ENCODE data around the gene PCOLCE2.
A peak's percentile ranks its signal among the peaks of the same experiment; 100 is the strongest.

The PCOLCE2 gene, protein sequence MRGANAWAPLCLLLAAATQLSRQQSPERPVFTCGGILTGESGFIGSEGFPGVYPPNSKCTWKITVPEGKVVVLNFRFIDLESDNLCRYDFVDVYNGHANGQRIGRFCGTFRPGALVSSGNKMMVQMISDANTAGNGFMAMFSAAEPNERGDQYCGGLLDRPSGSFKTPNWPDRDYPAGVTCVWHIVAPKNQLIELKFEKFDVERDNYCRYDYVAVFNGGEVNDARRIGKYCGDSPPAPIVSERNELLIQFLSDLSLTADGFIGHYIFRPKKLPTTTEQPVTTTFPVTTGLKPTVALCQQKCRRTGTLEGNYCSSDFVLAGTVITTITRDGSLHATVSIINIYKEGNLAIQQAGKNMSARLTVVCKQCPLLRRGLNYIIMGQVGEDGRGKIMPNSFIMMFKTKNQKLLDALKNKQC

DNA sequence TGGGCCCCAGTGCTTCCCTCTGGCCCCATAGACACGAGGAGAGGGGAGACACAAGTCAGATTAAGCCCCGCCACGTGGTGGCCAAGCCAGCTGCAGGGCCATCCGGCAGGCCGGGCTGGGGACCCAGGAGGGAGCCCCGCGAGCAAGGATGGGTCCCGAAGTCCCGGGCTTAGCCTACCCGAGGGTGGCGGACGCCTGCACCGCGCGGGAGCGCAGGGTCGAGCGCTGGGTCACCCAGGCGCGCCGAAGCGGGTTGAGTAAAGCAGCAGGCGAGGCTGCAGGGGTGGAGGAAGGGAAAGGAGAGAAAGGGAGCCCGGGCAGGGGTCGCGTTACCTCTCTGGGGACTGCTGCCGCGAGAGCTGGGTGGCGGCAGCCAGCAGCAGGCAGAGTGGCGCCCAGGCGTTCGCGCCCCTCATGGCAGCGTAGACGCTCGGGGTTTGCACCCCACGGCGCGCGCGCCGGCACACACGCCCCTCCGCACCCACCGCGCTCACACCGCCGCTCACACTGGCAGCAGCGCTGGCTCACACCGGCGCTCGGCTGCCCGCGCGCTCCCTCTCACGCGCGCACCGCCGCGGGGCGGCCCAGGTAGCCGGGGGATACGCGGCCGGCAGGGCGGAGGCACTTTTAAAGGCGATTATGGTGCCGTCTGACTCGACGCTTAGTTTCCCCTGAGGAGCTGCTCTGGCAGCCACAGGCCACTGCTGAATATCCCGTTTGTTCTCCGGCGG lies at the start of gene PCOLCE2:
PCOLCE2 (minus strand) TSS at position 603 of the 731 bp plus-strand sequence; CDS start at position 416, 187 bp downstream.
- no peak for DNase-seq

DNA sequence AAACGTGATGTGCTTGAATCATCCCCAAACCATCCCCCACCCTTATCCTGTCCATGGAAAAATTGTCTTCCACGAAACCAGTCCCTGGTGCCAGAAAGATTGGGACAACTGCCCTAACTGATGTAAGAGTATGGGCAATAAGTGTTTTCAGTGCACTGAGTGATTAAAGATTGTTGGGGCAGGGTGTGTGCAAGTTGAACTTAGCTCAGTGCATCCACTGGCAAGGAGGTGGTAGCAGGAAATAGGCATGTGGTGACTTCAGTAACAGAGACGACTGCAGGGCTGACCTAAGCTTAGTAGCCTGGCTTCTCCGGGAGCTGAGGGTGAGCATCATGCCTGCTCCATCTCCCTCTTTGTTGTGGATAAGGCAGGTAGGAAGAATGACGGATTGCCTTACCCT lies 47.1 kb upstream of the PCOLCE2 start:
- DNase-seq = no peak

DNA sequence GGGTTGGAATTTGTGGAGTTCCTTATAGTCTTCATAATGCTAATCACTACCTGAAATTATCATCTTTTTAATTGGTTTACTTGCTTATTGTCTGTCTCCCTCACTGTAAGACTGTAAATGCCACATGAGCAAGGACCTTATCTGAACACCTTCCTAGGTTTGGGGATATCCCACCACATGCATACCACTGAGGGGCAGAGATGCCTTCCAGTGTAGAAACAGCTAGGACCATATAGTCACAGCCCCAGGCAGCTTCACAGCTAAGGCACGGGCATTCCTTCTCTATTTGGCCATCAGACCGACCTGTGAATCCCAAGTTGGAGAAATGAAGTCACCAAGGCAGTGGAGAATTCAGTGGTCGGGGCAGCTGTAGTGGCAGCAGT lies 46.0 kb upstream of the PCOLCE2 start:
- no peak for DNase-seq

DNA sequence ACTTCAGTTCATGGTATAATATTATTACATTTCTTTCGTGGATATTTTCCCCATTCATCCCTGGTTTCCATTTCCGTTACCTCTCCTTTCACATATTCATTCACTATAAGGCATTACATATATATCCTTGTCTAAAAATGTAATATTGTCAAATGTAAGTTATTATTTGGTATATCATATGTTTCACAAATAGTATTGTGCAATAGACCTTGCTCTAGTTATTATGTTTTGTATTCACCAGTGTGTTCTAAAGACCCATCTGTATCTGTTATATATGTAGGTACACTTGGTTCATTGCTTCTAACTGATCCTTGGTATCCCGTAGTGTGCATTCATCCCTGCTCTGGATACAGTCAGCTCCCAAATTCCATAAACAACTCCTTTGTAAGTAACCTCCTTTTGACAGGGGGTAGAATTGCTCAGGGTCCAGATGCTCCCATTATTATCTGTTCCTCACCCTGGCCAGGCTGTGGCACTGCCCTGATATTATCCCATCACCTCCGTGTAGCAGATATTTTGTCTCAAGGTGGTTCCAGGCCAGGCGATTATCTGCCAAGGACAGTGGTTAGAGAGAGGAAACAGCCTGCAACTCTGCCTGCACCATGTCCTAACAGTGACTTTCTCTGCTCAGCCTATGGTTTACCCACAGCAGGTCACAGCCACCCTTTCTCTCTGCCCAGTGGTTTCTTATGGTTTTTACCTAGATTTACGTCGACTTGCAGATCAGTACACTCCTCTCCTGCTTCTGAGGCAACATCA lies 45.4 kb upstream of the PCOLCE2 start:
- no peak for DNase-seq

DNA sequence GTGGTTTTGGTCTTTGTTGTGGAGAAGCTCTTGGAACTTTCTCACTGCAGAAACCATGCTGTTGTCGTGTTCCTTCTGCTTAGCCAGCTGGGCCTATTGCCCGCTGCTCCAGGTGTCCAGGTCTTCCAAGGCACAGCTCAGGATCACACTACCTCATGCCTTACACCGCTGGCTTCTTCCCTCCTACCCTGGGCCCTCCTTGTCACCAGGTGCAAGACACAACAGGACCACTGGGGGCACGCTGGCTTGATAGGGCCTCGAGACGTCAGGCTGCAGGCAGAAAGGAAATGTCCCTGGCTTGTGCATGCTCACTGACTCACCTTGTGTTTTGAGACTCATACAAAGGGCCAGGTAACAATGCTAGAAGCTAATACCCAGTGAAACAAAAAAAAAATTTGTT lies 42.3 kb upstream of the PCOLCE2 start:
- no peak for DNase-seq

DNA sequence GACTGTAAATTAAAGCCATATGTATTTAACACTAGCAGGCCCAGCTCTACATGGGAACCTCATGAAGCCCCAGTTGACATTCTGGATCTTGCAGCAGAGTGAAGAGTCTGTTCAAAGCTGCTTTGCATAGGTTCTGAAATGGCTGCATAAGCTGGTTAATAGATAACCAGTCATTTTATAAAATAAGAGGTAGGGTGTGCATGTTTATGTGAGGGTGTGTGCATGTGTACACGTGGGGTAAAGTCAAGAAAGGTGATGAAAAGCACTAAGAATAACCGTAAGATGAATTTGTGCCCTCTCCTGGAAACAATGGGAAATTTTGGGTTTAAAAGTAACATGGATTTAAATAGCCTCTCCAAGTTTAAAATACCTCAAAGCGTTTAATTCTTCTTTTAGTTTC lies 41.6 kb upstream of the PCOLCE2 start:
- DNase-seq = no peak

DNA sequence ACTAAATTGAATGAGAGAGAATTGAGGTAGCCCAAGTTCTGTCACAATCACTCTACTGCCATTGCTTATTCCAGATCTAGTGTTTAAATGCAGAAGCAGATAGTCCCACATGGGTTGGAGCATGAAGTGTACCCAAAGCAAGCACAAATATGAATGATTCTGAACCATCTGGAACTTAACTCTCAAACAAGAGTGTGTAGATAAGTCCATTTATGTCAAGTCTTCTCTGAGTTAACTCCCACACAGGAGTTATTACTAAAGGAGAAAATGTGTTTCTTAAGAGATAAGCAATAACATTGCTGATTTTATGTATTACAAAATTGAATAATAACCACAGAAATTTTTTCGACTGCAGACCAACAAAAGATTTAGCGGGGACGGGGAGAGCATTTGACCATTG lies 41.0 kb upstream of the PCOLCE2 start:
- DNase-seq = no peak

DNA sequence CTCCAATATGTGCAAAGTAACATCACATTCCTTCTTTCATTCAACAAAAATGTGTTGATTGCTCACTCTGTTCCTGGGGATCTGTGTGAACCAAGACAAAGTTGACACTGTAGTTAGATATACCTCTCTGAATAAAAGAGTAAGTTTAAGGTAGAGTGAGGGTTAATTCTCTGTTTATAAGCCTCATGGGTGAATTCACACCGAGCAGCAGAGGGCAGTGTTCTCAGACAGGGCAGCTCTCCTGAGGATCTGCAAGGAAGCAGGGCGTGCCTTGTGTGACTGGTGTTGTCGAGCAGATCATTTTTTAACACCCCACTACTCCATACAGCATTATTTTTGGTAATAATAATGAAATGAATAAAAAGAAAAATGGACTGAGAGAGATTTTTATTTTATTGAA lies 40.2 kb upstream of the PCOLCE2 start:
- peak; percentile 69 for DNase-seq

DNA sequence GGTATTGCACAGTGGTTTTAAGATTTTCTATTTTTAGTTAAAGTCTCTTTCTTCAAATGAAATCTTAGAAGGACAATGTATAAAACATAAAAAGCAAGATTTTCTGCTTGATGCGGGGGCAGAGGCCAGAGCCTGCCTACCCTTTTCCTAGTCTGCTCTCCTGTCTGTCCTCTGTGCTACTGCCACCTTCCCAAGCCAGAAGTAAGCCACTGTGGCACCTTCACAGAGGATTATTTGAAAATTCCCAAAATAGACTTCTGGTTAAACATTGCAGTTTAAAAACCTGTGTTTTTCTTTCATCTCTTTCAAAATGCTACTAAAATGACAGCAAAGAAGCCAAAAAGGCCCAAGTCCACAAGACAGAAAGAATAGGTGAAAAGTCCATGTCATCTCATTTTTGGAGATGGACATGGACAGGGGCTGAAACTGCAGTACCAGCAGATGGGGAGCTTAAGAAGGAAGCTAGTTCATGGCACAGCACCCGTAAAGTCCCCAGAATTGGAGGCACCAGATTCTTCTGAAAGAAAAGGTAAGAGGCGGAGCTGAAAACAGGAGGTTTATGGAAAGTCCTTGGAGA lies 37.6 kb upstream of the PCOLCE2 start:
- DNase-seq = no peak

DNA sequence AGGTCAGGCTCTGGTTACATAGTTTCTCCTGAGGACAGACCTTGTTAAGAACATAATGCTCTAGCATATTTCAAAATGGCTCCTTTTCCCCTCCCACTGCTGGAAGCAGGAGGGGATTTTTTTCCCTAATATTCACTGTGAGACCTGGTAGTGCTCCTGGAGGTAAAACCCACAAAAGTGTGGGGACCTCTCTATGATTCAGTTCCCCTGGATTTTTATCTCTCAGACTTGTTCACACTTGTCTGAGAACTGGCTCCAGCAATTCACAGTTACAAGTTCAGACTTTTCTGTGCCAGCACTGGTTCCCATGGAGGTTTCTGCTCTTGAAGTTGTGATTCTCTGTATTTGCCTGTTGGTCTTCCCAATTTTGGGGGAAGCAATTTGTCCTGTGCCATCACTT lies 36.3 kb upstream of the PCOLCE2 start:
- DNase-seq = no peak

DNA sequence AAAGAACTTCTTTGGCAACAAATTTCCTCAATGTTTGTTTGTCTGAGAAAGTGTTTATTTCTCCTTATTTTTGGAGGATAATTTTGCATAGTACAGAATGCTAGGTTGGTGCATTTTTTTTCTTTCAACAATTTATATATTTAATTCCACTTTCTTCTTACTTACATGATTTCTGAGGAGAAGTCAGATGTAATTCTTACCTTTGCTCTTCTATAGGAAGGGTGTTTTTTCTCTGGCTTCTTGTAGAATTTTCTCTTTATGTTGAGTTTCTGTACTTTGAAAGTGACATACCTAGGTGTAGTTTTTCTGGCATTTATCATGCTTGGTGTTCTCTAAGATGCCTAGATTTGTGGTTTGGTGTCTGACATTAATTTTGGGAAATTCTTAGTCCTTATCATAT lies 34.8 kb upstream of the PCOLCE2 start:
- DNase-seq = no peak

DNA sequence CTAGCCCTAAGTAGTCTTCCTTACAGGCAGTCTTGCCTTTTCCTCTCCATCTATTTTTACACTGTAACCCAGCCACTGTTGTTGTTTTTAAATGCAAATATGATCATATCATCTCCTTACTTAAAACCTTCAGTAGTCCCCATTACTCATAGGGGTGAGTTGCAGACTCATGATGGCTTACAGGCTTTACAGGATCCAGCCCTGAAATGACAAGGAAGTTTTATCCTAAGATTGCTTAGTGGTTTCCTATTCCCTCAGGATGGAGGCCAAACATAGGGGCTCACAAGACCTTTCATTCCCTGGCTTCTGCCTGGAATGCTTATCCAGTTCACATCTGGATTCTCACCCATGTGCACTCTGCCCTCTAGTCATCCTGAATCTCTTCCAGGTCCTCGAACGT lies 27.7 kb upstream of the PCOLCE2 start:
- DNase-seq = no peak

DNA sequence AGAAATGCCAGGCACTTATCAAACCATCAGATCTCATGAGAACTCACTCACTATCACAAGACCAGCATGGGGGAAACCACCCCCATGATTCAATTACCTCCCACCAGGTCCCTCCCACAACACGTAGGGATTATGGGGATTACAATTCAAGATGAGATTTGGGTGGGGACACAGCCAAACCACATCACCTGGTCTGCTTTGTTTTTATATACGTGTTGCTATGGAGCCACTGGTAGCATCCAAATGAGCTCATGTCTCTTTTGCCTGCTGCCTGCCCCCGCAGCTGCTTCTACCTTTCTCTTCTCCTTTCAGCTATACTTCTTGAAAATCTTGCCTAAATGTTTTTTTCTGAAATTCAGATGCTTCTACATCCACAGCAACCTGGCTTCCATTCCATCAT lies 26.8 kb upstream of the PCOLCE2 start:
- DNase-seq = no peak

DNA sequence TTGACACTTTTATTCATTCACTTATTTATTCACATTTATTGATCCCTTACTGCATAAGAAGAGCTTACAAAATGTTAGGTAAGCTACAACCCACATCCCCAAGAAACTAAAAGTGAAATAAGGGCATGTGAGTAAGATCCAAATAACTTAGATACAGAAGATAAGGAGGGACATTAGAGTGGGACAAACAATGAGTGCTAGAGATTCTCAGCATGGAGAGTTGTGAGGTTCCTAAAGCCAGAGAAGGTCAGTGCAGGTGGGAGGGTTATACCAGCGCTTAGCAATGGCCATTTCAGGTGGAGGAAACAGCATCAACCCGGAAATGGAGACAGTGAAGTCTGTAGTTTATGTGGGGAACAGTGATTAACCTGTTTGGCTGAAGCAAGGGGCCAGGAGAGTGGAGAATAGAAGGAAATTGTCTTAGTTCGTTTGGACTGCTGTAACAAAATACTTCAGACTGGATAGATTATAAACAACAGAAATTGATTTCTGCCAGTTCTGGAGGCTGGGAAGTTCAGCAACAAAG lies 25.5 kb upstream of the PCOLCE2 start:
- no peak for DNase-seq

DNA sequence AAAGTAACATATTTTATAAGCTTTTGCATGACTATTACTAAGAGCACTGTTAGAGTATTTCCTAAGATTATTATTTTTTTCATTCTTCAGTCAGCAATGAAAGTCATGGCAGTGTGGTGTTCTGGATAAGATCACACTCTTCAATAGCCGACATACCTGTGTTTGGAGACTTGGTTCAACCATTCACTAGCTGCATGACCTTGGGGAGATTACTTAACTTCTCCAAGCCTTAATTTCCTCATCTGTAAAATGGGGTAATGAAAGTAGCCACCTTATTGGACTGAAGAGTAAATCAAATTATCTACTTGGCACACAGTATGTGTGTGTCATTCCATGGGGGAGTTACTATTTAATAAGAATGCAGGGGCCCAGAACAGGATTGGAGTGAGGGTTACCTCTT lies 24.5 kb upstream of the PCOLCE2 start:
- DNase-seq = no peak

DNA sequence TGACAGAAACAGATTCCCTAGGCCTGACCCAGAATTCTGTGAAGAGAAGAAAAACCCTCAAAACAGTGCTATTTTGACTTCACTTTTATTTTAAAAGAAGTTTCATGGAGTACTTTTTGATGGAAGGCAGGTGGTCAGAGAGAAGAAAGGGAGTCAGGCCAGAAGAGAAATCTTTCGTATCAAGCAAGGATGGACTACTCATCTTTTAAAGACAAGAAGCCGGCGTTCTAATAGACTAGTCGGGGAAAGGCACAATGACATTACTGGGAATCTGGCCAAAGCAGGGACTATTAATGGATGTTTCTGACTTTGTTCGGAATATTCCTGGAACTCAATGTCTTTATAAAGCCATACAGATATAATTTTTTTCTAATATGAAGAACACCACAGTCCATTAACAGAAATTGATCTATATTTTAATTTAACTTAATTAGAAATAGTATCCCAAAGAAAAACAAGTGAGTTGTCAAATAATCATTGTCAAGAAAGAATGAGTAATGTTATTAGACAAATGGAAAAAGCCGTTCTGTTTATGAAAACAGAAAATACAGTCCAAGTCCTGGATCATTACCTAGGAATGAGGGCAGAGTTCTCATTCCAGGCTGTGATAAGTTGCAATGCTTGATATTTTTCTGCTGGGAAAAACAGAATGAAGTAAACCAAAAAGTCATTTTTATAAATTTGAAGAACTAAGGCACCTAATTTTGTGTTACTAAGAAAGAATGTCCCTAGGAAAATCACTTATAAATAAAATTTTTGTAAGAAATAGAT lies 23.7 kb upstream of the PCOLCE2 start:
- DNase-seq = no peak

DNA sequence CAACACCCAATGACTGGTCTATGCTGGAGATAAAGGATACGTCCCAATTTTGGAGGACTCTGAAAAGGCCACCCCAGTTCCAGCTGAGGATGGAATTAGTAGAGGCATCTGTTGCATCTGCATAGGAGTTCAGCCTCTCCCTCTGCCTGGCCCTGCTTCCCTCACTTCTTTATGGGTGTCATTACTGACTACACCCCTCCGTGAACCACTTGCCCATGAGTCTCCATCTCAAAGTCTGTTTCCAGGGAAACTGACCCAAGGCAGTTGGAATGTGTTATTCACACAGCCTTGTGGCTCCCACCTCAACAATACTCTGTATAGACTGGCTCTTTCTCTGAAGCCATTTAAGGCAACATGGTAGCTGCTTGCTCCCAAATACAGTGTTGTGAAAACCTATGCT lies 21.4 kb upstream of the PCOLCE2 start:
- DNase-seq = no peak

DNA sequence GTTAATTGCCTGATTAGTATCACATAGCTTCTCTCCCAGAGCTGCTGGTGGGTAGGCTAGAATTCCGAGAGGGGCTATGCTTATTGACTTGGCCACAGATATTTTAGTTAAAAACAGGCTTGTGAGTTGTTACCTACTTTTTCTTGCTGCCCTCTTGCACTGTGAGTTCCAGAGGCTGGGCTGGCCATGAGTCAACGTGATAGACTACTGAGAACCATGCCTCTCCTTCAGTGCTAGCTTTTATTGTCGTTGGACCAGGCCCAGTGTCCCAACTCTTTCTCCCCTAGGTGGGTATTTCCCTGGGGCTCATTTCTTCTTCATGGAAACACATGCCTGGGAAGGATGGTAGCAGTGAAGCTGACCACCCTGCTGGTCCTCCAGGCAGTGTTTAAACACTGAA lies 20.4 kb upstream of the PCOLCE2 start:
- no peak for DNase-seq

DNA sequence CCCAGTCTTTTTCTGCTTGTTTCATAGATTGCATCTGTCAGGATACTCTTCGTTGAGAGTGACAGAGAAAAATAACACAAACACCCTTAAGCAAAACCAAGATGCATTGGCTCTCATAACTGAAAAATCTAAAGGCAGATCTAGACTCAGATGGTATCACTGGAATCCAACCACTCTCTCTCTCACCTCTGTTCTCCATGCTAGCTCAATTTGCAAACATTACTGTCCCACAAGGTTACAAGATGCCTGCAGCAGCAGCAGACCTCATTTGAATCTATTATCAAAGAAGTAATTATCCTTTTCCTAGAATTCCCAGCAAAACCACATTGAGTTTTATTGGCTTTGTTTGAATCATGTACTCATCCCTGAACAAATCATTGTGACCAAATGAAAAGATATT lies 19.1 kb upstream of the PCOLCE2 start:
- DNase-seq = no peak

DNA sequence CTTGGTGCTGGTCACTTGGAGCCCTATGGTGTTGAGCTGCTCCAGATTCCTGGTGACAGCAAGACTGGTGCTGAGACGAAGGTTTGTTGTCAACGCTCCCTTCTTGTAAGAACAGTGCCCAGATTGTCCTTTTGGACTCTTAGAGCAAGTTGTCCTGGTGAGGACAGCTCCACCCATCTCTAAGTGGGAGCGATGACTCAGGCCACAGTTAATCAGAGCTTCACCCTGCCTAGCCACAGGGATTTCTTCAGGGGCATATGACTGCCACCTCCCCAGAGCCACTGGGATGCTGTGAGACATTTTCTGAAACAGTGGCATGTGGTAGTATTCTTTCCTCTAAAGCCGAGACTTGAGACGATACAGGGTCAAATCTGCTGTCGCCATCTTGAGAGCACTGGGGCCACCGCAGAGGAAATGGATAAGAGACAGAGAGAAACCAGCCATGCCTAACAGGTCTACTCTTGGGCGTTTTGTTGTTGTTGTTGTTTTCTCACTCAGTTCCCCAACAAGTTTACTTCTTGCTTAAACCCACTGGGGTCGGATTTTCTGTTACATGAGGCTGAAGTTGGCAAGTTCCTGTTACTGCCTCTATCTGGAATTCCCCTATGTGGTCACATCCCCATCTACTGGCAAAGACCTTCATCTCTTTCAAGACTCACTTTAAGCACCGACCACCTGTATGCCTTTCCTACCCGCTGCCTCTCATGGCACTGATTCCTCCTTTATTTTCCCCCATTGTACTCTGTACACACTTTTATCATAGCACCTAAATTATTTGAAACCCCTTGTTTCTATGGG lies 16.0 kb upstream of the PCOLCE2 start:
- no peak for DNase-seq

DNA sequence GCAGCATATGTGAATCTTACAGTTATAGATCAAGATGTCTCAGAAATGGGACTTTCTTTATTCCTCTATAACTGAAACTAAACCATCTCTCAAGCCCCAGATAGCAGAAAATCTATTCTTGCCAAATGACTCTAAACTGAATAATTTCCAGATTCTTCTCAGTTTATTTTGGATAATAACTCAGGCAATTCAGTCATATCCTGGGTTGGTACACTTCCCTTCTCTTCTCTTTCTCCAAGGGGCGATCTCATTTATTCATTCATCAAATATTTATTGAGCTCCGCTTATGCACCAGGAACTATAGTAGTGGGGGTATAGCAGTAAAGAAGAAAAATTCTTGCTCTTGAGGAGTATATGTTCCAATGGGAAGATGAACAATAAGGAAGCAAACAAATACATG lies 13.5 kb upstream of the PCOLCE2 start:
- DNase-seq = no peak

Data from NCI-H2029 treated with DMSO at 0.1 percent for 48 hours (cell line).